Measurements from ENCODE around the gene GJB1. TPM values are rescaled to one million over a fixed set of nuclear protein-coding genes. Genes with fewer than 3 reads are reported as not detected.

Gene GJB1
- total RNA-seq, 1 experiment from 2014 or later: not detected

- Histone ChIP-seq H3K9me2 (replicated peaks; ENCODE audit: low read length) (no peaks in the 10 kb centered on the region), H3K4me1 (ENCODE audit: insufficient read depth, low read length) (no peaks in the 10 kb centered on the region), H3K27me3 (ENCODE audit: low read length) (no peaks in the 10 kb centered on the region), H3K36me3 (ENCODE audit: low read depth, low read length) (peaks cover 6% of the 10 kb centered on the region), H3K9me3 (ENCODE audit: low read length) (no peaks in the 10 kb centered on the region), H3K27ac (ENCODE audit: low read length) (no peak overlapping the region), H3F3A (ENCODE audit: low read length, unreplicated experiment) (no peaks in the 10 kb centered on the region), H3K4me2 (ENCODE audit: low read length) (no peak overlapping the region), H2AFZ (ENCODE audit: low read length) (no peak overlapping the region), H3K79me2 (ENCODE audit: low read length) (no peaks in the 10 kb centered on the region), H3K9ac (ENCODE audit: low read length) (no peak overlapping the region), H4K20me1 (ENCODE audit: low read length) (no peaks in the 10 kb centered on the region), H3K4me3 (ENCODE audit: low read length) (no peak overlapping the region)
- ChIA-PET POLR2A (ENCODE audit: unreplicated experiment) (no interaction called here), CTCF (no interaction called here)
- BruUV-seq (replicated peaks): no TSS peak
- ATAC-seq (no peak), DNase-seq (no peak)
- TF ChIP-seq EZH2 (IDR thresholded peaks at IDR 0.05; ENCODE audit: low read length, unreplicated experiment): no peak
- no peak for TF ChIP-seq EZH2phosphoT487 (IDR thresholded peaks at IDR 0.05; ENCODE audit: borderline replicate concordance, low read length)
- intact Hi-C loops (cut with micrococcal nuclease): no loop called here
Observed at GRCh38 chrX:71245159-71245558, 22.1 kb downstream of the GJB1 start.

GRCh38 chrX:71250841-71251240 is 27.8 kb downstream of the GJB1 start:
- ChIA-PET CTCF (no interaction called here), POLR2A (ENCODE audit: unreplicated experiment) (no interaction called here)
- BruUV-seq (replicated peaks): no TSS peak
- H3K27ac ChIP-seq (ENCODE audit: low read length): no peak overlapping the region
- DNase-seq (no peak), ATAC-seq (no peak)
- H4K20me1 ChIP-seq (ENCODE audit: low read length): no peaks in the 10 kb centered on the region
- H3K79me2 ChIP-seq (ENCODE audit: low read length): peaks cover 12% of the 10 kb centered on the region
- H3K36me3 ChIP-seq (ENCODE audit: low read depth, low read length): no peaks in the 10 kb centered on the region; the same call in 1 of the 2 replicates
- no peaks in the 10 kb centered on the region for H3K9me3 ChIP-seq (ENCODE audit: low read length)
- H2AFZ ChIP-seq (ENCODE audit: low read length): no peak overlapping the region
- intact Hi-C loops (cut with micrococcal nuclease): no loop called here
- H3K9ac ChIP-seq (ENCODE audit: low read length): no peak overlapping the region
- no peak overlapping the region for H3K4me3 ChIP-seq (ENCODE audit: low read length)
- no peaks in the 10 kb centered on the region for H3F3A ChIP-seq (ENCODE audit: low read length, unreplicated experiment)
- no peaks in the 10 kb centered on the region for H3K27me3 ChIP-seq (ENCODE audit: low read length)
- no peak for TF ChIP-seq CTCF (conservative IDR thresholded peaks at IDR 0.05; ENCODE audit: low read depth, low read length)
- no peak for TF ChIP-seq EZH2 (IDR thresholded peaks at IDR 0.05; ENCODE audit: low read length, unreplicated experiment)
- no peak for TF ChIP-seq EZH2phosphoT487 (IDR thresholded peaks at IDR 0.05; ENCODE audit: borderline replicate concordance, low read length)
- no peak overlapping the region for H3K4me2 ChIP-seq (ENCODE audit: low read length)
- H3K9me2 ChIP-seq (replicated peaks; ENCODE audit: low read length): no peaks in the 10 kb centered on the region
- peaks cover 17% of the 10 kb centered on the region for H3K4me1 ChIP-seq (ENCODE audit: insufficient read depth, low read length)

GRCh38 chrX:71251466-71251973 is 28.5 kb downstream of the GJB1 start:
- H3K36me3 ChIP-seq (ENCODE audit: low read depth, low read length): no peaks in the 10 kb centered on the region; the same call in 1 of the 2 replicates
- H3K4me3 ChIP-seq (ENCODE audit: low read length): no peak overlapping the region
- H3K9ac ChIP-seq (ENCODE audit: low read length): no peak overlapping the region
- H3K79me2 ChIP-seq (ENCODE audit: low read length): peaks cover 12% of the 10 kb centered on the region
- no peaks in the 10 kb centered on the region for H3K9me2 ChIP-seq (replicated peaks; ENCODE audit: low read length)
- no peaks in the 10 kb centered on the region for H4K20me1 ChIP-seq (ENCODE audit: low read length)
- CTCF ChIA-PET: no interaction called here
- H3K4me2 ChIP-seq (ENCODE audit: low read length): no peak overlapping the region
- POLR2A ChIA-PET (ENCODE audit: unreplicated experiment): no interaction called here
- H3K9me3 ChIP-seq (ENCODE audit: low read length): no peaks in the 10 kb centered on the region
- no peak overlapping the region for H2AFZ ChIP-seq (ENCODE audit: low read length)
- no peak for DNase-seq
- TF ChIP-seq CTCF (conservative IDR thresholded peaks at IDR 0.05; ENCODE audit: low read depth, low read length) (no peak), EZH2 (IDR thresholded peaks at IDR 0.05; ENCODE audit: low read length, unreplicated experiment) (no peak), EZH2phosphoT487 (IDR thresholded peaks at IDR 0.05; ENCODE audit: borderline replicate concordance, low read length) (no peak)
- H3K4me1 ChIP-seq (ENCODE audit: insufficient read depth, low read length): peaks cover 17% of the 10 kb centered on the region
- intact Hi-C loops (cut with micrococcal nuclease): no loop called here
- no peak overlapping the region for H3K27ac ChIP-seq (ENCODE audit: low read length)
- H3K27me3 ChIP-seq (ENCODE audit: low read length): no peaks in the 10 kb centered on the region
- no TSS peak for BruUV-seq (replicated peaks)
- ATAC-seq: no peak
- H3F3A ChIP-seq (ENCODE audit: low read length, unreplicated experiment): no peaks in the 10 kb centered on the region

Data from PC-3 (cell line).